ENCODE results near the gene BOD1L1.

- TF ChIP-seq CTCF (IDR thresholded peaks at IDR 0.05): no peak
- no peak for TF ChIP-seq POLR2A (IDR thresholded peaks at IDR 0.05)
- TF ChIP-seq EP300 (IDR thresholded peaks at IDR 0.05): no peak
- no peak for TF ChIP-seq POLR2AphosphoS5 (IDR thresholded peaks at IDR 0.05)
These were observed 36.8 kb downstream of the BOD1L1 start for GRCh38 chr4:13590766-13591165.

Data from upper lobe of left lung (tissue), 4 donors.